Hippocampal formation (tissue), 2 donors: ENCODE data around the gene CDCP1.

Experiments
- DNase-seq, 2 donors: peaks; one replicate each; lab custom pipeline; 2025; lab: John Stamatoyannopoulos, UW

CDCP1 gene

GRCh38 chr3:45110509-45110833, 35.7 kb downstream of the CDCP1 start:
- no peak for DNase-seq

DNA sequence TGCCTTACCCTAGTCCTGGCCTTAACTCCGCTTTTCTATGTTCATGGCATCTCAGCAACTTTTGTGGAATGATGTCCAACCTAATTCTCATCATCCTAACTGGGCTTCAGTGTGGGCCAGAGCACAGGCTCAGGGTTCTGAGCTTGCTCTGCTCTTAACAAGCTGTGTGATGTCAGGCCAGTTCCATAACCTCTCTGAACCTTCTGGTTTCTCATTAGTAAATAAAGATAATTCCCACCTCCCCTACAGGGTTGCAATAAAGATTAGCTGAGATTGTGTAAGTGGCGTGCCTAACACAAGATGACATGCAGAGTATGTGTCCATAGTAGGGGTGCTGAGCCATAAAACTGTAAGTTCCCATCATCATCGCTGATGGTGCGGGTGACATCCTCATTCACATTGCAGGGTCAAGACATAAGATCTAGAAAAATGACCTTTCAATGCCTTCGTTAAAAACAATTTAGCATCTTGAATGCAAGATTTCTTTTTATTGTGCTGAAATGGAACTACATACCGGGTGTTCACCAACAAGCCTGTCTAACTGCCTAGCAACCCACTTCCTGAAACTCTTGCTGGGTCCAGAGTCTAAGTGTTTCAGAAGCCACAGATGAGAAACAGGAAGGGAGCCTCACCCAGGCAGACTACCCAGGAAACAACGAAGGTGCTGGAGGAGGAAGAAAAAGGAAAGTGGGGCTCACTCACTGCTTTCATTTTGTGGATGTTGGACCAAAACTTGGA, 36.2 kb downstream of the CDCP1 start:
- no peak for DNase-seq

GRCh38 chr3:45106874-45107273, 39.3 kb downstream of the CDCP1 start:
- DNase-seq, result no peak

GRCh38 chr3:45105855-45106671, 40.1 kb downstream of the CDCP1 start:
- DNase-seq, result no peak

- DNase-seq, result no peak
Measured at GRCh38 chr3:45104715-45105711, 41.2 kb downstream of the CDCP1 start.

DNA sequence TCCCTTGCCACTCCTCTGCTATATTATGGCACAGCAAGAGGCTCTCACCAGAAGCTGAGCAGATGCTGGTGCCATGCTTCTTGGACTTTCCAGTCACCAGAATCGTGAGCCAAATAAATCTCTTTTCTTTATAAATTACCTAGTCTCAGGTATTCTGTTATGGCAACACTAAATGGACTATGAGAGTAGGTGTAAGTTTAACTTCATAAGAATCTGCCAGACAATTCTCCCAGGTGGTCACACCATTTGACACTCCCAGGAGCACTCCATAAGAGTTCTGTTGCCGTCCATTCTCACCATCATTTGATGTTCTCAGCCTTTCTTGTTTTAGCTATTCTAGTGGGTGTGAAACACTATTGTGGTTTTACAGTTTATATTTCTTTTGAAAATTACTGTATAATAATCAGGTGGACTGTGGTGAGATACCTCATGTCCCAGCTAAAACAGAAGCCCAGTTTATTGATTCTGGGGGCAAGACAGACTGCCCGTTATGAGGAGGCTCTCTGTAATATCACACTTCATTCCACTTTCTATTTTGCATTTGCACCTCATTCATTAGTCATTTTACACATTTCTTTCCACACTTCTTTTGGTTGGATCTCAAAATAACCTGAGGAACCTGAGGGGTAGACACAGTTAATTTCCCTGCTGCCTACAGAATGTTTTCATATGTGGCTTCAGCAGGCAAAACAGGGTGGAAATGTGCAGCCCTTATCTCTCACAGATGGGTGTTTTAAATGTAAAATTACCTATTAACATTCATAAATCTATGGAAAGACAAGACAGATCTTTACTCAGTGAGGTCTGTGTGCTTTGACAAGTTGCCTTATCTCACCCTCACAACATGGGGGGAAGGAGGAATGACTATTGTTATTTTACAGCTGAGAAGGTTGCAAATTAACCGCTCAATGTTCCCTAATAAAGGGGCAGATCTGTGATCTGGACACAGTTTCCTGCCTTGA, 42.1 kb downstream of the CDCP1 start:
- no peak for DNase-seq

GRCh38 chr3:45103334-45103733, 42.8 kb downstream of the CDCP1 start:
- DNase-seq, result no peak

GRCh38 chr3:45100981-45101407, 45.2 kb downstream of the CDCP1 start:
- DNase-seq, result no peak

DNA sequence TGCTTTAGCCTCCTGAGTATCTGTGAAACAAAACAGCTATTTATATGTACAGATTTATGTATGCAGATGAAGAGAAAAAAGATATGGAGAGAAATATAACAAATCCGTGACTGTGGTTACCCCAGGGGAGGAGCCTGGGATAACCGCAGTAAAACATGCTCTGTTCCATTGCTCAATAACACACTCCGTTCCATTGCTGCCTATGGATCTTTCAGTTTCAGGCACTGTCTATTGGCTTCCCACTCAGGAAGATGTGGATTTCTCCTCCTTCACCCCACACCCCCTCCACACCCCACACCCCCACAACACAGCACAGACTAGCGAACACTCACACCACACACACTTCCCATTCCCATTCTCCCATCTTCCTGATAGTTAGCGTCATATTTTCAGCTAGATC, 47.9 kb downstream of the CDCP1 start:
- DNase-seq, result no peak

DNA sequence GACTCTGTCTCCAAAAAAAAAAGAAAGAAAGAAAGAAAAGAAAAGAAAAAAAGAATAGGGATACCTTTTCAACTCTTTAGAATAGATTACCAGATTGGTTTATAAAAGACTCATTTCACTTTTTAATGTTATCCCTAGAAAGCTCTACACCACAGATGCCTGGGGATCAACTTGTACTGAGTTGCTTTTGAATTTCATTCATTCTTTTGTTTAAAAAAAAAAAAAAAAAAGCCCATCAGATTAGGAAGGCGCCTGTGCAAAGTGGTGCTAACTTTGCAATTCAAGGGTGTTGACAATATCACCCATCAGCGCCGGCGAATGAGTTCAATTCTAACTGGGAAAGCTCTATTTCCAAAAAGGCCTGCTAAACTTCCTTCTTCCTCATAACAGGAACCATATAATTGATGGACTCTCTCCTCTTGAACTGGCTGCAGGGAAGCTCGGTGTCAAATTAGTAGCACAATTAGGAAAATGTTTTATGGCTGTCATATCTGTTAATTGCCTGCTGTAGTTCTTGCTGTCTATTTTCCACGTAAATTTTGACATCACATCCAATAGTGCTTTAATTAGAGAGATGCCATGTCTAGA, 48.8 kb downstream of the CDCP1 start:
- no peak for DNase-seq

- no peak for DNase-seq
Measured at GRCh38 chr3:45095916-45096526, 50.2 kb downstream of the CDCP1 start.

DNA sequence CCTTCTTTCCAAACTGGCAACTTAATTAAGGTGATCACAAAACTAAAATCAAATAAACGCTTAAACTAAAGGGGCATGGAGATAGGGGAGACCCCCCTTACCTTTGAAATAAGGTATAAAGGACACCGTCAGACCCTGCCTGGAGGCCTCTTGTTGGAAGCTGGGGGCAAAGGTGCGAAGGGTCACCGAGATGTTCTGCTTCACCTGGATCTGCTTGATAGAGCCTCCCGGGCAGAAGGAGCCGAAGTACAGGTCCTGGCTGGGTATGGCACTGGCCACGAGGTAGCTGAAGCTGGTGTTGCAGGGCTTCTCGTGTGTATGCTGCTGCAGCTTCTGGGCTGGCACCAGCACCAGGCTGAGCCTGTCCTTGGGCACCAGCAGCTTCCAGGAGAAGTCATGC, 53.0 kb downstream of the CDCP1 start:
- no peak for DNase-seq

DNA sequence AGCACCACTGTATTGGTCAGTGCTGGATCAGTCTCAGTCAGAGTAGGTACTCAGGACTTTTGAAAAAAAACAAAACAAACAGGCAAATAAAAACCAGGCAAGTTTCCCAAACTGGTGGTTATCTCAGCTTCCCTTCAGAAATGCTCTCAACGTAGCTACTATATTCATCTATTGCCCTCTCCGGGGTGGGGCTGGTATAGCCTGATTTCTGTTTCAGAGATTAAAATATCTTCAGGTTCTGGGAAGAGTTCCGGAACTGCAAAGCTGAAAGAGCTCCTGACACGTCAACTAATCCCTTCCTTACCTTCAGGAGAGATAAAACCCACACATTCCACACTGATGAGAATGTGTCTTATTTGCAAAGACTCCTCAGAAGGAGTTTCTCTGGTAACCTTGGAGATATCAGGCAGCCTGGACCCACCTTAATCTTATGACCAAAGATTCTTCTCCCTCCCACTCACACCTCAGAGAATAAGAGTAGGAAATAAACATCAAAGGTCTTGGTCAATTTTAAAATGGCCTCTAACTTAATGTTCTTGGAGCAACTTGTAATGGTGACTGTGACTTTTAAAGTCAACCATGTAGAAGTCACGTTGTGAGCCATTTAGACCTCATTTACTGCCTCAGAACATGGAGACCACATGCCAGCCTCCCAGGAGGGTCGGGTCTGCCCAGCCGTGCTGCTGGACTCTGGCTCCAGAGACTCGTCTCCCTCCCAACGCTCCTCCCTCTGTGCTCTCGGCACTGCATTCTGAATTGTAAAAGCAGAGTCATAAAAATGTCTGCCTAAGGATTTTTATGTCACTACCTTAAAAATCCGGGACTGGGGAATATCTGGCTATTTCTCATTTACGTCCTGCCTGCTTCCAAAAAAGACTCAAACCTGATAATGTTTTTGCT, 53.8 kb downstream of the CDCP1 start:
- no peak for DNase-seq

DNA sequence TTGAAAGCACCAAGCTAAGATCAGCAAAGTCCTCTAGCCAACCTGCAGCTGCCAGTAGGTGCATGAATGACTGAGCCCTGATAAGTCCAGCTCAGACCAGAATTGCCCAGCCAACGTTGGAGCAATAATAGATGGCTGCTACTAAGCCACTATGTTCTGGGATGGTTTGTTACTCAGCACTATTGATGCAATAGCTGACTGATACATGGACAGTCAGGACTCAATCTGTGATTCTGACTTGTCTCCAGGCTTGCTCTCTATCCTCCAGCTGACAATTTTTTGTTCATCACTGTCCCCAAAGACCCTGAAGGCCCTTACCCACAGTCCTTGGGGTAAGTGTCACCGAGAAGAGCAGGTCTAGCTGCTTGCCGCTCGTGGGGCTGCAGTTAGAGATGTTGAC, 55.3 kb downstream of the CDCP1 start:
- no peak for DNase-seq

GRCh38 chr3:45088543-45089358, 57.4 kb downstream of the CDCP1 start:
- no peak for DNase-seq

DNA sequence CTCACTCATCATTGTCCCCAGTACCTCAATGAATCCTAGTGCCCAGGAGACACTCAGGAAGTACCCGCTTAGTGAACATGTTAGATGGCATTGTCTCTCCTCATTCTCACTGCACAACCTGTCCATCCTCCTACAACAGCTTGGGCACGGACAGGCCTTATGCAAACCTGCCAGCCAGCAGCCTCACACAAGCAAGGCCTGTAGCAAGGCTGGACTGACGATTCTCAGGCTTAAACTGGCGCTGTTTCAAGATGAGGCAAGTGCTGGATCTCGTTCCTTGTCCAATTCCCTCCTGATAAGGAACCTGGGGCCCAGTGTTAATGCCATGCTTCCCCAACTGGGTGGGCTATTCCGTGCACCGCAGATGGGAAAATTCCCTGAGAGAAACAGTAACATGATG, 59.0 kb downstream of the CDCP1 start:
- no peak for DNase-seq

DNA sequence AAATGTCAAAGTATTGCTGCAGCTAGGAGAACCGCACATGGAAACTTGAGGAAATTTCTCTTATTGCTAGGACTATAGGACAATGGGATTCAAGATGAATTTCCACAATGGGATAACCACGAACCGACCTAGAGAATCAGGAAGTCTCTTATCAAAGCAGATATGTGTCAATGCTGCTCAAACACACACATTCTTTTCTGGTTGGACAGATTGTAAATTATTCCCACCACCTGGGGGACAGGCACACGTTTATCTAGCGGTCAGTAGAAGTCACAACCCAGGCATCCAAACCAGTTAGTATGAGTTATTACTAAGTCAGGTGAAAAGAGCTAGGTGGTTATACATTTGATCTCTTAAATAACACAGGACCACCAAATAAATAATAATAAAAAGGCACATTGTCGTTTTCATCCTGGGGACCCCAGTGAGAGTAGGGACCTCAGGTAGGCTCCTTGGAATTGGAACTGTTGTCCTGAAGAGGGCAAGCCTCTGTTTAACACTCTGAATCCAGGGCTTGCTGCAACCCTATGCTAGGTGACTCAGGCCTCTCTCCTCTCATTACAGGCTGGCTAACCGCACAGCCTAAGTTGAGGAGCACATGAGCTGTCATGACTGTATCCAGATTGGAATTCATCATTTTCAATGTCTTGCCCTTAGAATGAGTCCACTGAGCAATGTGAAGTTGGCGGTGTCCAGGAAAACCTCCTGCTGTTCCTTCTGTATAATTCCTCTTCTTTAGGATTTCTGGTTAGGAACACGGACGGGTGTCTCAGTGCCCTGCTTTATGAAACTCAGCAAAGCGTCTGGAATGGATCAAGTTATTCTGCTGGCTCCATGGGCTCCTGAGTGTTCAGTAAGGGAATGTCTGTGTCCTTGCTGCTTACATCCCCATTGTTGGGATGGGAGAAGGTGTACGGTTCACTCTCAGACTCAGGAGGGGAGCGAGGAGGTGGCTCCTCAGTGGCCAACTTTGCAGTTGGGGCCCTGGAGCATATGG, 61.1 kb downstream of the CDCP1 start:
- DNase-seq, result no peak
